B cell (primary cell): Measurements from ENCODE around the gene TTLL8. TPM values are rescaled to one million over a fixed set of nuclear protein-coding genes. Genes with fewer than 3 reads are reported as not detected.

Source experiments
- ATAC-seq: fragments of 200-7000 bp; cut with Tn5 transposase; one replicate; pipeline ENCODE4 v1.10.0; 2021; ENCODE audit warnings: low read depth, mild to moderate bottlenecking, moderate number of reproducible peaks, moderate library complexity
- CTCF ChIA-PET: fragments of 350-600 bp; sonication (Branson Sonifier 250); formaldehyde crosslinking; loops from one replicate; lab custom pipeline; 2021; ENCODE audit warnings: antibody characterized with exemption, inconsistent platforms; lab: Charles Lee
- POLR2A ChIA-PET: fragments of 350-600 bp; sonication (Branson Sonifier 250); formaldehyde crosslinking; loops from one replicate; lab custom pipeline; 2021; ENCODE audit warnings: antibody characterized with exemption; lab: Charles Lee
- DNase-seq: peaks from one replicate; pipeline ENCODE4 v3.0.0; 2013
- H2AFZ ChIP-seq: 2 replicates; pipeline ENCODE4 v1.6.1; 2012; ENCODE audit warnings: mild to moderate bottlenecking, low read depth, low read length; ENCODE audit not compliant: insufficient read depth, poor library complexity, severe bottlenecking
- H3K27ac ChIP-seq, 2 donors: 1 replicate in 1 of 2; 2 replicates in 1 of 2; pipeline ENCODE4 v1.5.1; 2012 to 2013; ENCODE audit warnings: low read length in 2 of 2, mild to moderate bottlenecking in 2 of 2, moderate library complexity in 1 of 2
- H3K27me3 ChIP-seq, 4 experiments: fragments of 200-600 bp in 1 of 4; sonication (generic) in 1 of 4; replicated peaks in 1 of 4; 1 replicate in 2 of 4; 2 replicates in 2 of 4; pipeline versions ENCODE4 v1.6.1 to v1.7.0; 2013 to 2016; ENCODE audit warnings: low read length in 3 of 4, mild to moderate bottlenecking in 2 of 4, mixed read lengths in 1 of 4, moderate library complexity in 1 of 4; ENCODE audit not compliant: insufficient read depth in 4 of 4, control insufficient read depth in 3 of 4; ENCODE audit errors: control extremely low read depth in 1 of 4
- H3K36me3 ChIP-seq, 2 experiments: replicated peaks in 1 of 2; 1 replicate in 1 of 2; 2 replicates in 1 of 2; pipeline versions ENCODE4 v1.6.1 to v1.7.1; 2013; ENCODE audit warnings: low read length in 1 of 2; ENCODE audit not compliant: insufficient read depth in 2 of 2, control insufficient read depth in 1 of 2; ENCODE audit errors: control extremely low read depth in 1 of 2, extremely low read depth in 1 of 2
- H3K4me1 ChIP-seq, 2 donors: fragments of 200-600 bp in 1 of 2; sonication (generic) in 1 of 2; 1 replicate in 1 of 2; 2 replicates in 1 of 2; pipeline versions ENCODE4 v1.5.1 to v1.6.1; 2013 to 2017; ENCODE audit warnings: low read length in 2 of 2; ENCODE audit not compliant: control insufficient read depth in 2 of 2, insufficient read depth in 2 of 2
- H3K4me2 ChIP-seq: replicated peaks from 2 replicates; pipeline ENCODE3; 2012; ENCODE audit warnings: mild to moderate bottlenecking, low read depth, low read length; ENCODE audit not compliant: poor library complexity, severe bottlenecking
- H3K4me3 ChIP-seq, 5 experiments: fragments of 200-600 bp in 1 of 5; sonication (generic) in 1 of 5; 1 replicate in 3 of 5; 2 replicates in 2 of 5; pipeline versions ENCODE4 v1.5.1 to v1.7.0; 2011 to 2016; ENCODE audit warnings: low read length in 4 of 5, mild to moderate bottlenecking in 4 of 5, low read depth in 2 of 5, control low read depth in 1 of 5, moderate library complexity in 1 of 5; ENCODE audit not compliant: insufficient read depth in 1 of 5; ENCODE audit errors: control extremely low read depth in 1 of 5, extremely low read depth in 1 of 5
- H3K79me2 ChIP-seq: fragments of 200-600 bp; sonication (generic); one replicate; pipeline ENCODE4 v1.6.0; 2016; ENCODE audit warnings: low read length; ENCODE audit not compliant: control insufficient read depth, insufficient read depth
- H3K9ac ChIP-seq: fragments of 200-600 bp; sonication (generic); 2 replicates; pipeline ENCODE4 v1.6.1; 2017; ENCODE audit warnings: mild to moderate bottlenecking, low read length, moderate library complexity
- H3K9me3 ChIP-seq, 3 donors: one replicate each; pipeline versions ENCODE4 v1.6.1 to v1.7.1; 2013; ENCODE audit warnings: low read length in 2 of 3; ENCODE audit not compliant: control insufficient read depth in 2 of 3, insufficient read depth in 1 of 3; ENCODE audit errors: control extremely low read depth in 1 of 3
- H4K20me1 ChIP-seq: 2 replicates; pipeline ENCODE4 v1.6.0; 2012; ENCODE audit warnings: mild to moderate bottlenecking, low read length; ENCODE audit not compliant: insufficient read depth, control insufficient read depth, poor library complexity, severe bottlenecking
- H3K27ac Mint-ChIP-seq: one replicate; pipeline ENCODE4 v1.8.0; 2021; ENCODE audit warnings: mixed read lengths
- H3K27me3 Mint-ChIP-seq: one replicate; pipeline ENCODE4 v1.8.0; 2021; ENCODE audit warnings: mixed read lengths
- H3K4me1 Mint-ChIP-seq: one replicate; pipeline ENCODE4 v1.8.0; 2021; ENCODE audit warnings: mixed read lengths
- H3K4me3 Mint-ChIP-seq: one replicate; pipeline ENCODE4 v1.8.0; 2021; ENCODE audit warnings: mixed read lengths
- H3K9me3 Mint-ChIP-seq: one replicate; pipeline ENCODE4 v1.8.0; 2022; ENCODE audit warnings: mixed read lengths; ENCODE audit not compliant: insufficient read depth
- CTCF ChIP-seq: fragments of 200-600 bp; IDR thresholded peaks from one replicate; pipeline ENCODE4 v1.8.0; 2022; ENCODE audit warnings: antibody characterized with exemption, mild to moderate bottlenecking
- EZH2 ChIP-seq: IDR thresholded peaks from 2 replicates; pipeline ENCODE4 v1.6.1; 2012; ENCODE audit warnings: borderline replicate concordance, low read depth, mild to moderate bottlenecking, moderate library complexity, low read length; ENCODE audit not compliant: insufficient read depth, poor library complexity, severe bottlenecking
- WGBS: methylation state at CpG from one replicate; pipeline ENCODE4 v1.1.5; 2013; ENCODE audit warnings: missing lambda C conversion rate; ENCODE audit not compliant: insufficient coverage; 5-methylcytosine and 5-hydroxymethylcytosine counted together
- intact Hi-C: fragments of 100-400 bp; cut with micrococcal nuclease; formaldehyde crosslinking; loops from one replicate; pipeline ENCODE4 v1.10.0; 2022
- polyA plus RNA-seq: library from polyadenylated mRNA; depleted of rRNA; stranded (reverse); fragments of >200 nt; gene quantifications from 2 replicates; pipeline ENCODE4 v1.2.3, GENCODE V29; 2012
- total RNA-seq, 2 donors: library from RNA; stranded (reverse); fragments of 120-200 nt in 1 of 2; gene quantifications; 1 replicate in 1 of 2; 2 replicates in 1 of 2; pipeline versions ENCODE4 v1.2.3 to v1.2.4, GENCODE V29; 2013 to 2022

Gene TTLL8
- total and polyA plus RNA-seq, 2 donors (not counting 1 experiment from before 2014, with no cell fraction given): not detected

GRCh38 chr22:50091092-50091768, 33.1 kb upstream of the TTLL8 start:
- CTCF ChIA-PET: no interaction called here
- H3K4me1 ChIP-seq: no peaks in the 10 kb centered on the region
- intact Hi-C loops: no loop called here
- no peaks in the 10 kb centered on the region for H3K36me3 ChIP-seq
- POLR2A ChIA-PET: no interaction called here
- Mint-ChIP-seq H3K9me3 (peaks cover 3% of the 10 kb centered on the region), H3K27ac (no peak overlapping the region), H3K27me3 (peaks cover 17% of the 10 kb centered on the region), H3K4me3 (no peak overlapping the region), H3K4me1 (peaks cover 3% of the 10 kb centered on the region)
- H3K79me2 ChIP-seq: no peaks in the 10 kb centered on the region
- no peak overlapping the region for H3K9ac ChIP-seq
- ATAC-seq (no peak), DNase-seq (no peak)
- peaks cover 0 to 21% (median 0%) of the 10 kb centered on the region in 4 experiments for H3K27me3 ChIP-seq
- no peak overlapping the region for H3K4me2 ChIP-seq
- no peak overlapping the region for H3K27ac ChIP-seq
- no peak for TF ChIP-seq EZH2
- H4K20me1 ChIP-seq: no peaks in the 10 kb centered on the region
- WGBS: 94% methylated on average over 29 of the region's 29 CpGs
- H3K9me3 ChIP-seq: peaks cover 0 to 28% (median 15%) of the 10 kb centered on the region in 3 donors
- H3K4me3 ChIP-seq: no peak overlapping the region
- H2AFZ ChIP-seq: no peak overlapping the region

- H3K9me3 Mint-ChIP-seq: peaks cover 3% of the 10 kb centered on the region
- Histone ChIP-seq H4K20me1 (no peaks in the 10 kb centered on the region), H2AFZ (no peak overlapping the region), H3K4me2 (no peak overlapping the region), H3K9me3 (peaks cover 0 to 31% (median 15%) of the 10 kb centered on the region in 3 donors), H3K79me2 (no peaks in the 10 kb centered on the region), H3K27ac (no peak overlapping the region), H3K36me3 (no peaks in the 10 kb centered on the region), H3K27me3 (peaks cover 0 to 21% (median under 1%) of the 10 kb centered on the region in 4 experiments), H3K9ac (no peak overlapping the region), H3K4me1 (no peaks in the 10 kb centered on the region), H3K4me3 (no peak overlapping the region)
- peaks cover 16% of the 10 kb centered on the region for H3K27me3 Mint-ChIP-seq
- H3K4me3 Mint-ChIP-seq: no peak overlapping the region
- ATAC-seq: no peak
- no peak for DNase-seq
- intact Hi-C loops: no loop called here
- H3K4me1 Mint-ChIP-seq: peaks cover 3% of the 10 kb centered on the region
- ChIA-PET CTCF (no interaction called here), POLR2A (no interaction called here)
- TF ChIP-seq EZH2: no peak
- no peak for TF ChIP-seq CTCF
- 95% methylated on average over 20 of the region's 22 CpGs for WGBS
- no peak overlapping the region for H3K27ac Mint-ChIP-seq
Observed at GRCh38 chr22:50090412-50090714, 32.3 kb upstream of the TTLL8 start.
